ENCODE results near the gene TBC1D14.

The TBC1D14 gene

GRCh38 chr4:6878451-6879059 lies 31.1 kb upstream of the TBC1D14 start:
- no peaks in the 10 kb centered on the region for H3K27me3 ChIP-seq
- H3K4me3 ChIP-seq, result no peak overlapping the region
- DNase-seq, result no peak
- intact Hi-C loops (cut with DNase I; ENCODE audit: low total_unique reads), result no loop called here
- H3K27ac ChIP-seq, result no peak overlapping the region
- no peaks in the 10 kb centered on the region for H3K9me3 ChIP-seq
- H3K36me3 ChIP-seq, result peaks cover 79 to 96% (median 89%) of the 10 kb centered on the region in 3 donors
- TF ChIP-seq, protein P1, sequence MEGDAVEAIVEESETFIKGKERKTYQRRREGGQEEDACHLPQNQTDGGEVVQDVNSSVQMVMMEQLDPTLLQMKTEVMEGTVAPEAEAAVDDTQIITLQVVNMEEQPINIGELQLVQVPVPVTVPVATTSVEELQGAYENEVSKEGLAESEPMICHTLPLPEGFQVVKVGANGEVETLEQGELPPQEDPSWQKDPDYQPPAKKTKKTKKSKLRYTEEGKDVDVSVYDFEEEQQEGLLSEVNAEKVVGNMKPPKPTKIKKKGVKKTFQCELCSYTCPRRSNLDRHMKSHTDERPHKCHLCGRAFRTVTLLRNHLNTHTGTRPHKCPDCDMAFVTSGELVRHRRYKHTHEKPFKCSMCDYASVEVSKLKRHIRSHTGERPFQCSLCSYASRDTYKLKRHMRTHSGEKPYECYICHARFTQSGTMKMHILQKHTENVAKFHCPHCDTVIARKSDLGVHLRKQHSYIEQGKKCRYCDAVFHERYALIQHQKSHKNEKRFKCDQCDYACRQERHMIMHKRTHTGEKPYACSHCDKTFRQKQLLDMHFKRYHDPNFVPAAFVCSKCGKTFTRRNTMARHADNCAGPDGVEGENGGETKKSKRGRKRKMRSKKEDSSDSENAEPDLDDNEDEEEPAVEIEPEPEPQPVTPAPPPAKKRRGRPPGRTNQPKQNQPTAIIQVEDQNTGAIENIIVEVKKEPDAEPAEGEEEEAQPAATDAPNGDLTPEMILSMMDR (IDR thresholded peaks at IDR 0.05), result no peak
- H3K4me1 ChIP-seq, result no peaks in the 10 kb centered on the region

DNA sequence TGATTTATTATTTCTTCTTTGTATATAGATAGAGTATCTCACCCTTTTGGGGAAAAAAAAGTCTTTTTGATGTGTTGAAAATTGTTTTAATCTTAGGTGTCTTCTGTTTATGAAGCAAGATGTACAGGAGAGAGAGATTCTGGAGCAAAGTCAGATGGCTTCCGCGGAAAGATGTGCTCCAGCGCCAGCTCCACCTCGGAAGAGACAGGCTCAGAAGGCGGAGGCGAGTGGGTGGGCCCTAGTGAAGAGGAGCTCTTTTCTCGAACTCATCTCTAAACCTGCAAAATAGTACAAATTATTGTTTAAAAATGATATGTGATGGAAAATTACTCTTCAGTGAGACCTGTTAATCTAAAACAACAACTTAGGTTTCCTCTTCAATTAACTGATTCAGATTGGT lies 28.9 kb upstream of the TBC1D14 start:
- Histone ChIP-seq H3K36me3 (peaks cover 62 to 77% (median 74%) of the 10 kb centered on the region in 3 donors), H3K27ac (no peak overlapping the region), H3K9me3 (no peaks in the 10 kb centered on the region), H3K4me1 (peaks cover 0 to 3% (median 3%) of the 10 kb centered on the region in 4 donors), H3K27me3 (no peaks in the 10 kb centered on the region), H3K4me3 (no peak overlapping the region)
- DNase-seq, result no peak
- intact Hi-C loops (cut with DNase I; ENCODE audit: low total_unique reads), result no loop called here
- TF ChIP-seq, protein P1 (IDR thresholded peaks at IDR 0.05), result no peak

DNA sequence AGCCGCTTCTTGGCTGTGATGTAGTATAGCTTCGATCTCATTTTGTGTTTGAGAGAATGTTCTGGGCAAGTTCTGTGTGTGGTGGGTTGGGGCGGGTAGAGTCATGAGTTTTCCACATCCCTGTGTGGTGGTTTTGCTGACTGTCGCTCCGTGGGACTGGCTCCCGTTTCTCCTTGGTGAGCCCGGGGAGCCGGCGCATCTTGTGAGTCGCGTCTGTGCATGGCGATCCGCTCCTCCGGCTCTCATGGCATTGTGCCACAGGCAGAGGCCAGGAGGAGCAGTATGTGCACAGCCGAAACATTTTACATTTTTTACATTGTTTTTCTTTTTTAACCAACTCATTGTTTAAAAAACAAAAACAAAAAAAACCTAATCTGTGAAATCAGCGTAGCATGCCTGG lies 27.7 kb upstream of the TBC1D14 start:
- H3K27me3 ChIP-seq, result no peaks in the 10 kb centered on the region
- TF ChIP-seq, protein P1 (IDR thresholded peaks at IDR 0.05), result no peak
- no peak overlapping the region for H3K27ac ChIP-seq
- H3K4me1 ChIP-seq, result peaks cover 0 to 16% (median 15%) of the 10 kb centered on the region in 4 donors
- intact Hi-C loops (cut with DNase I; ENCODE audit: low total_unique reads), result no loop called here
- no peaks in the 10 kb centered on the region for H3K9me3 ChIP-seq
- H3K36me3 ChIP-seq, result peaks cover 51 to 65% (median 62%) of the 10 kb centered on the region in 3 donors
- no peak overlapping the region for H3K4me3 ChIP-seq
- DNase-seq, result no peak

DNA sequence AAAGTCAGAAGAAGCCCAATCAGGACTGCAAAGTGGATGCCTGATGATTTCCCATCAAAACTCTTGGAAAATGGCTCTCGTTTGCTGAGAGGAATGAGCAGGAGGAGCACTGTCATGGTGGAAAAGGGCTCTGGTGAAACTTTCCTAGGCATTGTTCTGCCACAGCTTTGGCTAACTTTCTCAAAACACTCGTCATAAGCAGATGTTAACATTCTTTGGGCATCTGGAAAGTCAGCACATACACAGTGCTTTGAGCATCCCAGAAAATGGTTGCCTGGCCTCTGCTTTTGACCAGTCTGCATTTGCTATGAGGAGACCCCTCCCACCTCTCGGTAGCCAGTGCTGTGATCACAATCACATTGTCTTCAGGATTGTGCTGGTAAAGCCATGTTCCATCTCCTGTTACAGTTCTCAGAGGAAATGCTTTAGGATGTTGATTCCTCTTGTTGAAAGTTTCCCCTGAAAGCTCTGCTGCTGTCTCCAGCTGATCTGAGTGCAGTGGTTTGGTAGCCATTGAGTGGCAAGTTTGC lies 25.2 kb upstream of the TBC1D14 start:
- peaks cover 27 to 40% (median 37%) of the 10 kb centered on the region in 3 donors for H3K36me3 ChIP-seq
- H3K9me3 ChIP-seq, result no peaks in the 10 kb centered on the region
- TF ChIP-seq, protein P1 (IDR thresholded peaks at IDR 0.05), result no peak
- no peaks in the 10 kb centered on the region for H3K27me3 ChIP-seq
- peaks cover 0 to 23% (median 16%) of the 10 kb centered on the region in 4 donors for H3K4me1 ChIP-seq
- intact Hi-C loops (cut with DNase I; ENCODE audit: low total_unique reads), result no loop called here
- H3K4me3 ChIP-seq, result no peak overlapping the region
- no peak for DNase-seq
- no peak overlapping the region for H3K27ac ChIP-seq

DNA sequence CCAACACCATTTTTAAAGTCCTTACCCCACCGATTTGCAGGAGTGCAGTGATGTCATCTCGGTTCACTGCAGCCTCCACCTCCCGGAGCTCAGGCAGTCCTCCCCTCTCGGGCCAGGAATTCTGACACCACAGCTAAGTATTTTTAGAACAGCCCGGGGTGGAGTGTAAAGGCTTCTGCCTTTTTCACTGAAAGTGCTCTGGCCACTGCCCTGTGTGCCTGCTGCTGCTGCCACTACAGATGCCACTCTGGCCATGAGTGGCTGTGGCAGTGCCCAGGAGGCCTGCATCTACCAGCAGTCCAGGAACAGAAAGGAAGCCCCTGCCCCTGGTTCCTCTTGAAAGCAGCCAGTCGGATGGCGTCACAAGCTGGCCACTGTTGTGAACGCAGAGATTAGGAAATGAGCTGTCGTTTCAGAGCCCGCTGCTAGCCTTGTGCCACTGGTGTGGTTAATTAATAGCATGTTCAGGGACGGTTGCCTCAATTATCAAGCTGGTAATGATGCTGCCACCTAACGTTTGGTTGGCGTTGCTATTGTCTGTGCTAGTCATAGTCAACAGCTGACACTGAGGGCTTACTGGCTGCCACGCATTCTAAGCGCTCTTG lies 23.6 kb upstream of the TBC1D14 start:
- no peaks in the 10 kb centered on the region for H3K27me3 ChIP-seq
- H3K36me3 ChIP-seq, result peaks cover 18 to 27% (median 26%) of the 10 kb centered on the region in 3 donors
- no peak overlapping the region for H3K4me3 ChIP-seq
- peaks cover 0 to 23% (median 16%) of the 10 kb centered on the region in 4 donors for H3K4me1 ChIP-seq
- DNase-seq, result peak; percentile 67 to 81
- peak overlapping the region; percentile 64 to 69 for H3K27ac ChIP-seq
- TF ChIP-seq, protein P1 (IDR thresholded peaks at IDR 0.05), result peak in 1 of 2 experiments; percentile 15
- H3K9me3 ChIP-seq, result no peaks in the 10 kb centered on the region
- intact Hi-C loops (cut with DNase I; ENCODE audit: low total_unique reads), result no loop called here
